Right atrium auricular region (tissue), 2 donors: ENCODE results near the gene PRAF2. TPM values are rescaled to one million over a fixed set of nuclear protein-coding genes. Genes with fewer than 3 reads are reported as not detected.

Source experiments
- DNase-seq: peaks from one replicate; pipeline ENCODE4 v3.0.0-alpha.2; 2019; ENCODE audit warnings: low spot score
- H3K27ac ChIP-seq, 2 donors: fragments of 200-600 bp; sonication (generic); 1 replicate in 1 of 2; 2 replicates in 1 of 2; pipeline ENCODE4 v1.5.1; 2016 to 2019
- H3K27me3 ChIP-seq, 2 donors: fragments of 200-600 bp; sonication (generic); one replicate each; pipeline versions ENCODE4 v1.5.1 to v1.6.0; 2017 to 2019
- H3K36me3 ChIP-seq: fragments of 200-600 bp; sonication (generic); one replicate; pipeline ENCODE4 v1.5.1; 2016
- H3K4me1 ChIP-seq, 2 donors: fragments of 200-600 bp; sonication (generic); one replicate each; pipeline versions ENCODE4 v1.5.1 to v1.6.0; 2017 to 2019
- H3K4me3 ChIP-seq, 2 donors: fragments of 200-600 bp; sonication (generic); 1 replicate in 1 of 2; 2 replicates in 1 of 2; pipeline ENCODE4 v1.5.1; 2017 to 2019; ENCODE audit warnings: mild to moderate bottlenecking in 1 of 2, moderate library complexity in 1 of 2
- H3K9me3 ChIP-seq, 2 donors: fragments of 200-600 bp; sonication (generic); one replicate each; pipeline ENCODE4 v1.5.1; 2019
- CTCF ChIP-seq, 2 donors: fragments of 200-600 bp; sonication (generic); IDR thresholded peaks; one replicate each; pipeline ENCODE4 v1.5.1; 2019; ENCODE audit warnings: antibody characterized with exemption in 2 of 2
- total RNA-seq, 2 donors: library from RNA; depleted of rRNA; stranded (reverse); fragments of >200 nt; gene quantifications; one replicate each; pipeline ENCODE4 v1.1.0, GENCODE V29; 2016

PRAF2 gene
- total RNA-seq, 2 donors from 2014 or later, result 11.5 to 29.7 TPM

GRCh38 chrX:49053223-49054072 lies 20.4 kb downstream of the PRAF2 start:
- Histone ChIP-seq H3K4me1 (no peaks in the 10 kb centered on the region), H3K4me3 (peak overlapping the region; percentile 63 to 65), H3K27ac (peak overlapping the region; percentile 79 to 89), H3K27me3 (no peaks in the 10 kb centered on the region), H3K36me3 (no peaks in the 10 kb centered on the region), H3K9me3 (no peaks in the 10 kb centered on the region)
- DNase-seq, result no peak
- no peak for TF ChIP-seq CTCF (IDR thresholded peaks at IDR 0.05)

GRCh38 chrX:49043987-49044281 lies 29.9 kb downstream of the PRAF2 start:
- H3K4me1 ChIP-seq, result peaks cover 0 to 18% of the 10 kb centered on the region in 2 donors
- H3K27me3 ChIP-seq, result no peaks in the 10 kb centered on the region
- peak overlapping the region in 1 of 2 donors; percentile 15 for H3K4me3 ChIP-seq
- peak overlapping the region; percentile 69 to 79 for H3K27ac ChIP-seq
- H3K36me3 ChIP-seq, result peaks cover 6% of the 10 kb centered on the region
- H3K9me3 ChIP-seq, result peaks cover 0 to 4% of the 10 kb centered on the region in 2 donors
- no peak for TF ChIP-seq CTCF (IDR thresholded peaks at IDR 0.05)
- no peak for DNase-seq

GRCh38 chrX:49043220-49043986 lies 30.4 kb downstream of the PRAF2 start, which contains the start of gene TFE3:
Gene TFE3 (minus strand): TSS chrX:49043357. CDS start chrX:49043226, 131 bp downstream.
- DNase-seq, result peak; percentile 99
- H3K27ac ChIP-seq, result peak within 1 kb of the TSS; percentile 97 to 99
- peaks cover 0 to 19% of the 10 kb centered on the region in 2 donors for H3K4me1 ChIP-seq
- TF ChIP-seq CTCF (IDR thresholded peaks at IDR 0.05), result peak; percentile 25 to 71
- peak within 1 kb of the TSS; percentile 81 to 93 for H3K4me3 ChIP-seq
- peaks cover 12% of the 10 kb centered on the region for H3K36me3 ChIP-seq
- peaks cover 0 to 4% of the 10 kb centered on the region in 2 donors for H3K9me3 ChIP-seq
- no peaks in the 10 kb centered on the region for H3K27me3 ChIP-seq

GRCh38 chrX:49042581-49043219 lies 31.1 kb downstream of the PRAF2 start:
- Histone ChIP-seq H3K27ac (peak overlapping the region; percentile 97 to 99), H3K27me3 (no peaks in the 10 kb centered on the region), H3K36me3 (peaks cover 19% of the 10 kb centered on the region), H3K9me3 (peaks cover 0 to 4% of the 10 kb centered on the region in 2 donors), H3K4me3 (peak overlapping the region; percentile 81 to 93), H3K4me1 (peaks cover 0 to 19% of the 10 kb centered on the region in 2 donors)
- DNase-seq, result no peak
- no peak for TF ChIP-seq CTCF (IDR thresholded peaks at IDR 0.05)

GRCh38 chrX:49041744-49042580 lies 31.8 kb downstream of the PRAF2 start:
- peaks cover 0 to 19% of the 10 kb centered on the region in 2 donors for H3K4me1 ChIP-seq
- H3K36me3 ChIP-seq, result peaks cover 26% of the 10 kb centered on the region
- H3K9me3 ChIP-seq, result peaks cover 0 to 4% of the 10 kb centered on the region in 2 donors
- H3K27ac ChIP-seq, result peak overlapping the region; percentile 97 to 99
- H3K27me3 ChIP-seq, result no peaks in the 10 kb centered on the region
- no peak for DNase-seq
- TF ChIP-seq CTCF (IDR thresholded peaks at IDR 0.05), result no peak
- H3K4me3 ChIP-seq, result peak overlapping the region; percentile 81 to 93
